Transverse colon (tissue), 4 donors: Measurements from ENCODE around the gene OR2B2.

Experiments
- EP300 ChIP-seq: sonication (generic); formaldehyde crosslinking; IDR thresholded peaks from one replicate; pipeline ENCODE4 v1.6.1; 2017; ENCODE audit warnings: antibody characterized with exemption, low read depth
- POLR2A ChIP-seq: fragments of 450-650 bp; IDR thresholded peaks from one replicate; pipeline ENCODE4 v1.6.1; 2016; ENCODE audit warnings: antibody characterized with exemption, mild to moderate bottlenecking, moderate library complexity
- POLR2AphosphoS5 ChIP-seq, 3 donors: sonication (generic); formaldehyde crosslinking; IDR thresholded peaks; one replicate each; pipeline ENCODE4 v1.6.1; 2016; ENCODE audit warnings: antibody characterized with exemption in 3 of 3
- TF ChIP-seq, protein P1 (sequence below), 5 experiments: fragments of 200-600 bp in 3 of 5; fragments of 450-650 bp in 2 of 5; sonication (generic) in 3 of 5; IDR thresholded peaks; 1 replicate in 2 of 5; 2 replicates in 3 of 5; pipeline ENCODE4 v1.5.1; 2016 to 2017; ENCODE audit warnings: antibody characterized with exemption in 5 of 5, inconsistent platforms in 3 of 5, mild to moderate bottlenecking in 2 of 5, moderate library complexity in 1 of 5

- TF ChIP-seq, protein P1, sequence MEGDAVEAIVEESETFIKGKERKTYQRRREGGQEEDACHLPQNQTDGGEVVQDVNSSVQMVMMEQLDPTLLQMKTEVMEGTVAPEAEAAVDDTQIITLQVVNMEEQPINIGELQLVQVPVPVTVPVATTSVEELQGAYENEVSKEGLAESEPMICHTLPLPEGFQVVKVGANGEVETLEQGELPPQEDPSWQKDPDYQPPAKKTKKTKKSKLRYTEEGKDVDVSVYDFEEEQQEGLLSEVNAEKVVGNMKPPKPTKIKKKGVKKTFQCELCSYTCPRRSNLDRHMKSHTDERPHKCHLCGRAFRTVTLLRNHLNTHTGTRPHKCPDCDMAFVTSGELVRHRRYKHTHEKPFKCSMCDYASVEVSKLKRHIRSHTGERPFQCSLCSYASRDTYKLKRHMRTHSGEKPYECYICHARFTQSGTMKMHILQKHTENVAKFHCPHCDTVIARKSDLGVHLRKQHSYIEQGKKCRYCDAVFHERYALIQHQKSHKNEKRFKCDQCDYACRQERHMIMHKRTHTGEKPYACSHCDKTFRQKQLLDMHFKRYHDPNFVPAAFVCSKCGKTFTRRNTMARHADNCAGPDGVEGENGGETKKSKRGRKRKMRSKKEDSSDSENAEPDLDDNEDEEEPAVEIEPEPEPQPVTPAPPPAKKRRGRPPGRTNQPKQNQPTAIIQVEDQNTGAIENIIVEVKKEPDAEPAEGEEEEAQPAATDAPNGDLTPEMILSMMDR (IDR thresholded peaks at IDR 0.05): no peak
- no peak for TF ChIP-seq POLR2AphosphoS5 (IDR thresholded peaks at IDR 0.05)
- TF ChIP-seq POLR2A: no peak
- TF ChIP-seq EP300: no peak
Measured at GRCh38 chr6:27891320-27891875, 20.8 kb downstream of the OR2B2 start.
